B cell (primary cell): Measurements from ENCODE around the gene CTPS2. TPM values are rescaled to one million over a fixed set of nuclear protein-coding genes. Genes with fewer than 3 reads are reported as not detected.

ENCODE experiments used
- ATAC-seq: fragments of 200-7000 bp; cut with Tn5 transposase; one replicate; pipeline ENCODE4 v1.10.0; 2021; ENCODE audit warnings: low read depth, mild to moderate bottlenecking, moderate number of reproducible peaks, moderate library complexity
- CTCF ChIA-PET: fragments of 350-600 bp; sonication (Branson Sonifier 250); formaldehyde crosslinking; loops from one replicate; lab custom pipeline; 2021; ENCODE audit warnings: antibody characterized with exemption, inconsistent platforms; lab: Charles Lee
- POLR2A ChIA-PET: fragments of 350-600 bp; sonication (Branson Sonifier 250); formaldehyde crosslinking; loops from one replicate; lab custom pipeline; 2021; ENCODE audit warnings: antibody characterized with exemption; lab: Charles Lee
- DNase-seq: peaks from one replicate; pipeline ENCODE4 v3.0.0; 2013
- H2AFZ ChIP-seq: 2 replicates; pipeline ENCODE4 v1.6.1; 2012; ENCODE audit warnings: mild to moderate bottlenecking, low read depth, low read length; ENCODE audit not compliant: insufficient read depth, poor library complexity, severe bottlenecking
- H3K27ac ChIP-seq, 2 donors: 1 replicate in 1 of 2; 2 replicates in 1 of 2; pipeline ENCODE4 v1.5.1; 2012 to 2013; ENCODE audit warnings: low read length in 2 of 2, mild to moderate bottlenecking in 2 of 2, moderate library complexity in 1 of 2
- H3K27me3 ChIP-seq, 4 experiments: fragments of 200-600 bp in 1 of 4; sonication (generic) in 1 of 4; replicated peaks in 1 of 4; 1 replicate in 2 of 4; 2 replicates in 2 of 4; pipeline versions ENCODE4 v1.6.1 to v1.7.0; 2013 to 2016; ENCODE audit warnings: low read length in 3 of 4, mild to moderate bottlenecking in 2 of 4, mixed read lengths in 1 of 4, moderate library complexity in 1 of 4; ENCODE audit not compliant: insufficient read depth in 4 of 4, control insufficient read depth in 3 of 4; ENCODE audit errors: control extremely low read depth in 1 of 4
- H3K36me3 ChIP-seq, 2 experiments: replicated peaks in 1 of 2; 1 replicate in 1 of 2; 2 replicates in 1 of 2; pipeline versions ENCODE4 v1.6.1 to v1.7.1; 2013; ENCODE audit warnings: low read length in 1 of 2; ENCODE audit not compliant: insufficient read depth in 2 of 2, control insufficient read depth in 1 of 2; ENCODE audit errors: control extremely low read depth in 1 of 2, extremely low read depth in 1 of 2
- H3K4me1 ChIP-seq, 2 donors: fragments of 200-600 bp in 1 of 2; sonication (generic) in 1 of 2; 1 replicate in 1 of 2; 2 replicates in 1 of 2; pipeline versions ENCODE4 v1.5.1 to v1.6.1; 2013 to 2017; ENCODE audit warnings: low read length in 2 of 2; ENCODE audit not compliant: control insufficient read depth in 2 of 2, insufficient read depth in 2 of 2
- H3K4me2 ChIP-seq: replicated peaks from 2 replicates; pipeline ENCODE3; 2012; ENCODE audit warnings: mild to moderate bottlenecking, low read depth, low read length; ENCODE audit not compliant: poor library complexity, severe bottlenecking
- H3K4me3 ChIP-seq, 5 experiments: fragments of 200-600 bp in 1 of 5; sonication (generic) in 1 of 5; 1 replicate in 3 of 5; 2 replicates in 2 of 5; pipeline versions ENCODE4 v1.5.1 to v1.7.0; 2011 to 2016; ENCODE audit warnings: low read length in 4 of 5, mild to moderate bottlenecking in 4 of 5, low read depth in 2 of 5, control low read depth in 1 of 5, moderate library complexity in 1 of 5; ENCODE audit not compliant: insufficient read depth in 1 of 5; ENCODE audit errors: control extremely low read depth in 1 of 5, extremely low read depth in 1 of 5
- H3K79me2 ChIP-seq: fragments of 200-600 bp; sonication (generic); one replicate; pipeline ENCODE4 v1.6.0; 2016; ENCODE audit warnings: low read length; ENCODE audit not compliant: control insufficient read depth, insufficient read depth
- H3K9ac ChIP-seq: fragments of 200-600 bp; sonication (generic); 2 replicates; pipeline ENCODE4 v1.6.1; 2017; ENCODE audit warnings: mild to moderate bottlenecking, low read length, moderate library complexity
- H3K9me3 ChIP-seq, 3 donors: one replicate each; pipeline versions ENCODE4 v1.6.1 to v1.7.1; 2013; ENCODE audit warnings: low read length in 2 of 3; ENCODE audit not compliant: control insufficient read depth in 2 of 3, insufficient read depth in 1 of 3; ENCODE audit errors: control extremely low read depth in 1 of 3
- H4K20me1 ChIP-seq: 2 replicates; pipeline ENCODE4 v1.6.0; 2012; ENCODE audit warnings: mild to moderate bottlenecking, low read length; ENCODE audit not compliant: insufficient read depth, control insufficient read depth, poor library complexity, severe bottlenecking
- H3K27ac Mint-ChIP-seq: one replicate; pipeline ENCODE4 v1.8.0; 2021; ENCODE audit warnings: mixed read lengths
- H3K27me3 Mint-ChIP-seq: one replicate; pipeline ENCODE4 v1.8.0; 2021; ENCODE audit warnings: mixed read lengths
- H3K4me1 Mint-ChIP-seq: one replicate; pipeline ENCODE4 v1.8.0; 2021; ENCODE audit warnings: mixed read lengths
- H3K4me3 Mint-ChIP-seq: one replicate; pipeline ENCODE4 v1.8.0; 2021; ENCODE audit warnings: mixed read lengths
- H3K9me3 Mint-ChIP-seq: one replicate; pipeline ENCODE4 v1.8.0; 2022; ENCODE audit warnings: mixed read lengths; ENCODE audit not compliant: insufficient read depth
- CTCF ChIP-seq: fragments of 200-600 bp; IDR thresholded peaks from one replicate; pipeline ENCODE4 v1.8.0; 2022; ENCODE audit warnings: antibody characterized with exemption, mild to moderate bottlenecking
- EZH2 ChIP-seq: IDR thresholded peaks from 2 replicates; pipeline ENCODE4 v1.6.1; 2012; ENCODE audit warnings: borderline replicate concordance, low read depth, mild to moderate bottlenecking, moderate library complexity, low read length; ENCODE audit not compliant: insufficient read depth, poor library complexity, severe bottlenecking
- WGBS: methylation state at CpG from one replicate; pipeline ENCODE4 v1.1.5; 2013; ENCODE audit warnings: missing lambda C conversion rate; ENCODE audit not compliant: insufficient coverage; 5-methylcytosine and 5-hydroxymethylcytosine counted together
- intact Hi-C: fragments of 100-400 bp; cut with micrococcal nuclease; formaldehyde crosslinking; loops from one replicate; pipeline ENCODE4 v1.10.0; 2022
- polyA plus RNA-seq: library from polyadenylated mRNA; depleted of rRNA; stranded (reverse); fragments of >200 nt; gene quantifications from 2 replicates; pipeline ENCODE4 v1.2.3, GENCODE V29; 2012
- total RNA-seq, 2 donors: library from RNA; stranded (reverse); fragments of 120-200 nt in 1 of 2; gene quantifications; 1 replicate in 1 of 2; 2 replicates in 1 of 2; pipeline versions ENCODE4 v1.2.3 to v1.2.4, GENCODE V29; 2013 to 2022

CTPS2 gene
- total and polyA plus RNA-seq, 2 donors (not counting 1 experiment from before 2014, with no cell fraction given): 2.5 to 11.7 TPM

DNA sequence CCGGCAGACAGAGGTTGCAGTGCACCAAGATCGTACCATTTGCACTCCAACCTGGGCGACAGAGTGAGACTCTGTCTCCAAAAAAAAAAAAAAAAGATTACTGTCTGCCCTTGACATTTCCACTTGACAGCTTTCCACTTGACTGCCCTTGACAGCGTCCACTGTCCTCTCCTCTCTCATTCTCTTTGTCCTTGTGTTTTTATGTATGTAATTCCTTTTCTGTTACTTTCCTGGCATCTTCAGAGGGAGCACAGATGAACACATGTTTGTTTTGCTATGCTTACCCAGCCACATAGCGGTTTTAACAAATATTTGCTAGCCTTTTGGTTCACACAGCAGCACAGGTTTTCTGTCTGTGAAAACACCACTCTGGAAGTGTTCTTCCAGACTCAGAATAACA, 33.2 kb upstream of the CTPS2 start:
- no peaks in the 10 kb centered on the region for H3K4me1 Mint-ChIP-seq
- ChIA-PET CTCF (no interaction called here), POLR2A (no interaction called here)
- no peak overlapping the region for H3K4me2 ChIP-seq
- no peak overlapping the region for H3K4me3 Mint-ChIP-seq
- H3K79me2 ChIP-seq: no peaks in the 10 kb centered on the region
- H3K27ac ChIP-seq: no peak overlapping the region
- no peak overlapping the region for H3K4me3 ChIP-seq
- H4K20me1 ChIP-seq: no peaks in the 10 kb centered on the region
- H2AFZ ChIP-seq: no peak overlapping the region
- no peak for ATAC-seq
- no peak for DNase-seq
- TF ChIP-seq CTCF: no peak
- TF ChIP-seq EZH2: no peak
- no peaks in the 10 kb centered on the region for H3K27me3 Mint-ChIP-seq
- no peaks in the 10 kb centered on the region for H3K27me3 ChIP-seq
- no peak overlapping the region for H3K9ac ChIP-seq
- no peaks in the 10 kb centered on the region for H3K9me3 ChIP-seq
- H3K27ac Mint-ChIP-seq: no peak overlapping the region
- WGBS: 100% methylated on average over 1 of the region's 5 CpGs
- intact Hi-C loops: no loop called here
- H3K4me1 ChIP-seq: no peaks in the 10 kb centered on the region
- peaks cover 1 to 31% of the 10 kb centered on the region in 2 experiments for H3K36me3 ChIP-seq
- H3K9me3 Mint-ChIP-seq: no peaks in the 10 kb centered on the region

- Mint-ChIP-seq H3K27me3 (no peaks in the 10 kb centered on the region), H3K4me3 (no peak overlapping the region), H3K9me3 (no peaks in the 10 kb centered on the region), H3K27ac (no peak overlapping the region), H3K4me1 (no peaks in the 10 kb centered on the region)
- Histone ChIP-seq H3K27me3 (no peaks in the 10 kb centered on the region), H3K9ac (no peak overlapping the region), H3K79me2 (no peaks in the 10 kb centered on the region), H3K4me2 (no peak overlapping the region), H4K20me1 (no peaks in the 10 kb centered on the region), H3K4me3 (no peak overlapping the region), H3K4me1 (no peaks in the 10 kb centered on the region), H3K27ac (no peak overlapping the region), H2AFZ (no peak overlapping the region), H3K36me3 (peaks cover 1 to 27% of the 10 kb centered on the region in 2 experiments), H3K9me3 (no peaks in the 10 kb centered on the region)
- DNase-seq (no peak), ATAC-seq (no peak)
- intact Hi-C loops: no loop called here
- CTCF ChIA-PET: no interaction called here
- WGBS: 90% methylated on average over 3 of the region's 5 CpGs
- TF ChIP-seq CTCF (no peak), EZH2 (no peak)
- POLR2A ChIA-PET: no interaction called here
Observed at GRCh38 chrX:16745102-16745501, 32.6 kb upstream of the CTPS2 start.
